HFFc6 (cell line): Measurements from ENCODE around the gene HIRIP3. TPM values are rescaled to one million over a fixed set of nuclear protein-coding genes. Genes with fewer than 3 reads are reported as not detected.

Experiments used
- DNase-seq: peaks from one replicate; pipeline ENCODE4 v3.0.0-alpha.2; 2018
- H3K27ac Mint-ChIP-seq: 2 replicates; pipeline ENCODE4 v1.8.0; 2020; ENCODE audit warnings: mild to moderate bottlenecking, mixed read lengths
- H3K27me3 Mint-ChIP-seq: 2 replicates; pipeline ENCODE4 v1.8.0; 2021; ENCODE audit warnings: mild to moderate bottlenecking, moderate library complexity, mixed read lengths; ENCODE audit not compliant: insufficient read depth
- H3K36me3 Mint-ChIP-seq: 2 replicates; pipeline ENCODE4 v1.8.0; 2021; ENCODE audit warnings: low read depth, mixed read lengths
- H3K4me1 Mint-ChIP-seq: 2 replicates; pipeline ENCODE4 v1.8.0; 2020; ENCODE audit warnings: low read depth, mixed read lengths
- H3K4me3 Mint-ChIP-seq: 2 replicates; pipeline ENCODE4 v1.8.0; 2020; ENCODE audit warnings: mild to moderate bottlenecking, moderate library complexity, mixed read lengths
- H3K9me3 Mint-ChIP-seq: 2 replicates; pipeline ENCODE4 v1.8.0; 2020; ENCODE audit warnings: mild to moderate bottlenecking, mixed read lengths
- CTCF ChIP-seq: fragments of 200-600 bp; sonication (generic); IDR thresholded peaks from 2 replicates; pipeline ENCODE4 v1.5.0; 2021; ENCODE audit warnings: antibody characterized with exemption, mild to moderate bottlenecking
- total RNA-seq, 6 experiments: library from RNA; stranded (reverse); fragmentation: NEBNext Ultra II Directional; extraction: Animal tissue kit (Norgen Biotek cat#: 25700); gene quantifications; 2 replicates in 1 of 6; 3 replicates in 5 of 6; pipeline ENCODE4 v1.2.3, GENCODE V29; 2021

Gene HIRIP3
- total RNA-seq, 6 experiments from 2014 or later = 9.8 to 14.4 (median 13.4) TPM

- H3K36me3 Mint-ChIP-seq = peaks cover 34% of the 10 kb centered on the region
- peaks cover 34% of the 10 kb centered on the region for H3K4me1 Mint-ChIP-seq
- H3K27me3 Mint-ChIP-seq = peaks cover 8% of the 10 kb centered on the region; the same call in 1 of the 2 replicates
- no peak overlapping the region for H3K4me3 Mint-ChIP-seq
- no peak for DNase-seq
- no peak overlapping the region for H3K27ac Mint-ChIP-seq
- TF ChIP-seq CTCF = no peak
- peaks cover 6% of the 10 kb centered on the region; the same call in 1 of the 2 replicates for H3K9me3 Mint-ChIP-seq
These were observed 22.9 kb downstream of the HIRIP3 start for GRCh38 chr16:29972500-29972899.

GRCh38 chr16:29971304-29971703 lies 24.1 kb downstream of the HIRIP3 start:
- peaks cover 6% of the 10 kb centered on the region; the same call in 1 of the 2 replicates for H3K9me3 Mint-ChIP-seq
- no peak for DNase-seq
- TF ChIP-seq CTCF = no peak
- H3K4me3 Mint-ChIP-seq = no peak overlapping the region
- H3K27ac Mint-ChIP-seq = no peak overlapping the region
- 0 out of 2 replicates have a peak, but pooled peaks cover 4% of the 10 kb centered on the region for H3K27me3 Mint-ChIP-seq
- peaks cover 34% of the 10 kb centered on the region for H3K36me3 Mint-ChIP-seq
- H3K4me1 Mint-ChIP-seq = peaks cover 24% of the 10 kb centered on the region

GRCh38 chr16:29968205-29968604 lies 27.2 kb downstream of the HIRIP3 start:
- Mint-ChIP-seq H3K4me1 (peaks cover 6% of the 10 kb centered on the region), H3K9me3 (peaks cover 2% of the 10 kb centered on the region; the same call in 1 of the 2 replicates), H3K27me3 (no peaks in the 10 kb centered on the region), H3K36me3 (peaks cover 24% of the 10 kb centered on the region), H3K4me3 (no peak overlapping the region), H3K27ac (no peak overlapping the region)
- no peak for TF ChIP-seq CTCF
- DNase-seq = no peak

- Mint-ChIP-seq H3K4me3 (peak overlapping the region; percentile 96), H3K9me3 (no peaks in the 10 kb centered on the region), H3K27ac (peak overlapping the region; percentile 93), H3K27me3 (no peaks in the 10 kb centered on the region; the same call in 1 of the 2 replicates), H3K4me1 (peaks cover 19% of the 10 kb centered on the region), H3K36me3 (no peaks in the 10 kb centered on the region)
- DNase-seq = no peak
- TF ChIP-seq CTCF = no peak
These were observed 32.2 kb downstream of the HIRIP3 start for GRCh38 chr16:29963021-29963743.

GRCh38 chr16:29962344-29962994 lies 32.9 kb downstream of the HIRIP3 start:
- no peaks in the 10 kb centered on the region for H3K9me3 Mint-ChIP-seq
- peak; percentile 7 for DNase-seq
- H3K27ac Mint-ChIP-seq = peak overlapping the region; percentile 93
- no peaks in the 10 kb centered on the region for H3K36me3 Mint-ChIP-seq
- H3K4me1 Mint-ChIP-seq = peaks cover 19% of the 10 kb centered on the region
- no peaks in the 10 kb centered on the region; the same call in 1 of the 2 replicates for H3K27me3 Mint-ChIP-seq
- no peak for TF ChIP-seq CTCF
- peak overlapping the region; percentile 96 for H3K4me3 Mint-ChIP-seq
